Measurements from ENCODE around the gene CGN. TPM values are rescaled to one million over a fixed set of nuclear protein-coding genes. Genes with fewer than 3 reads are reported as not detected.

The CGN gene
- polyA plus RNA-seq, 1 donor from 2014 or later = 4.4 TPM

DNA sequence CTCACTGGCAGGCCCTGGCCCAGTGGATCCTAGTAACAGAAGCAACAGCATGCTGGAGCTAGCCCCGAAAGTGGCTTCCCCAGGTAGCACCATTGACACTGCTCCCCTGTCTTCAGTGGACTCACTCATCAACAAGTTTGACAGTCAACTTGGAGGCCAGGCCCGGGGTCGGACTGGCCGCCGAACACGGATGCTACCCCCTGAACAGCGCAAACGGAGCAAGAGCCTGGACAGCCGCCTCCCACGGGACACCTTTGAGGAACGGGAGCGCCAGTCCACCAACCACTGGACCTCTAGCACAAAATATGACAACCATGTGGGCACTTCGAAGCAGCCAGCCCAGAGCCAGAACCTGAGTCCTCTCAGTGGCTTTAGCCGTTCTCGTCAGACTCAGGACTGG, 7.7 kb downstream of the CGN start:
- no peak overlapping the region for H3K4me2 ChIP-seq (ENCODE audit: low read length)
- H3K9me2 ChIP-seq (ENCODE audit: insufficient read depth, low read length) = no peaks in the 10 kb centered on the region
- no peaks in the 10 kb centered on the region for H3K27me3 ChIP-seq (ENCODE audit: insufficient read depth, low read depth, low read length)
- no peaks in the 10 kb centered on the region for H3K9me3 ChIP-seq (ENCODE audit: low read length)
- no peak overlapping the region for H3K4me3 ChIP-seq (ENCODE audit: low read length)
- H4K20me1 ChIP-seq (ENCODE audit: insufficient read depth) = no peaks in the 10 kb centered on the region
- no peak overlapping the region for H3K27ac ChIP-seq (ENCODE audit: low read length)
- H2AFZ ChIP-seq (ENCODE audit: low read depth, low read length) = no peak overlapping the region
- peaks cover 8% of the 10 kb centered on the region for H3K36me3 ChIP-seq (ENCODE audit: insufficient read depth, low read length)
- no peak overlapping the region for H3K9ac ChIP-seq (ENCODE audit: low read length)
- H3F3A ChIP-seq (ENCODE audit: insufficient read depth, low read length, poor library complexity, severe bottlenecking) = no peaks in the 10 kb centered on the region
- no peaks in the 10 kb centered on the region for H3K79me2 ChIP-seq (replicated peaks; ENCODE audit: insufficient read depth, low read length)
- TF ChIP-seq POLR2AphosphoS5 (IDR thresholded peaks at IDR 0.05) = no peak
- TF ChIP-seq SMC3 (conservative IDR thresholded peaks at IDR 0.05; ENCODE audit: poor library complexity) = no peak
- no peak for TF ChIP-seq MXI1 (conservative IDR thresholded peaks at IDR 0.05; ENCODE audit: poor library complexity, severe bottlenecking)
- TF ChIP-seq, protein P1, sequence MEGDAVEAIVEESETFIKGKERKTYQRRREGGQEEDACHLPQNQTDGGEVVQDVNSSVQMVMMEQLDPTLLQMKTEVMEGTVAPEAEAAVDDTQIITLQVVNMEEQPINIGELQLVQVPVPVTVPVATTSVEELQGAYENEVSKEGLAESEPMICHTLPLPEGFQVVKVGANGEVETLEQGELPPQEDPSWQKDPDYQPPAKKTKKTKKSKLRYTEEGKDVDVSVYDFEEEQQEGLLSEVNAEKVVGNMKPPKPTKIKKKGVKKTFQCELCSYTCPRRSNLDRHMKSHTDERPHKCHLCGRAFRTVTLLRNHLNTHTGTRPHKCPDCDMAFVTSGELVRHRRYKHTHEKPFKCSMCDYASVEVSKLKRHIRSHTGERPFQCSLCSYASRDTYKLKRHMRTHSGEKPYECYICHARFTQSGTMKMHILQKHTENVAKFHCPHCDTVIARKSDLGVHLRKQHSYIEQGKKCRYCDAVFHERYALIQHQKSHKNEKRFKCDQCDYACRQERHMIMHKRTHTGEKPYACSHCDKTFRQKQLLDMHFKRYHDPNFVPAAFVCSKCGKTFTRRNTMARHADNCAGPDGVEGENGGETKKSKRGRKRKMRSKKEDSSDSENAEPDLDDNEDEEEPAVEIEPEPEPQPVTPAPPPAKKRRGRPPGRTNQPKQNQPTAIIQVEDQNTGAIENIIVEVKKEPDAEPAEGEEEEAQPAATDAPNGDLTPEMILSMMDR (IDR thresholded peaks at IDR 0.05; ENCODE audit: poor library complexity, severe bottlenecking) = no peak
- no peak for TF ChIP-seq TAF1 (IDR thresholded peaks at IDR 0.05; ENCODE audit: low read depth)
- TF ChIP-seq EP300 (conservative IDR thresholded peaks at IDR 0.05; ENCODE audit: poor library complexity, severe bottlenecking) = no peak
- TF ChIP-seq EZH2 (IDR thresholded peaks at IDR 0.05; ENCODE audit: borderline replicate concordance, insufficient read depth, low read length, poor library complexity, severe bottlenecking) = no peak
- TF ChIP-seq, protein P2, sequence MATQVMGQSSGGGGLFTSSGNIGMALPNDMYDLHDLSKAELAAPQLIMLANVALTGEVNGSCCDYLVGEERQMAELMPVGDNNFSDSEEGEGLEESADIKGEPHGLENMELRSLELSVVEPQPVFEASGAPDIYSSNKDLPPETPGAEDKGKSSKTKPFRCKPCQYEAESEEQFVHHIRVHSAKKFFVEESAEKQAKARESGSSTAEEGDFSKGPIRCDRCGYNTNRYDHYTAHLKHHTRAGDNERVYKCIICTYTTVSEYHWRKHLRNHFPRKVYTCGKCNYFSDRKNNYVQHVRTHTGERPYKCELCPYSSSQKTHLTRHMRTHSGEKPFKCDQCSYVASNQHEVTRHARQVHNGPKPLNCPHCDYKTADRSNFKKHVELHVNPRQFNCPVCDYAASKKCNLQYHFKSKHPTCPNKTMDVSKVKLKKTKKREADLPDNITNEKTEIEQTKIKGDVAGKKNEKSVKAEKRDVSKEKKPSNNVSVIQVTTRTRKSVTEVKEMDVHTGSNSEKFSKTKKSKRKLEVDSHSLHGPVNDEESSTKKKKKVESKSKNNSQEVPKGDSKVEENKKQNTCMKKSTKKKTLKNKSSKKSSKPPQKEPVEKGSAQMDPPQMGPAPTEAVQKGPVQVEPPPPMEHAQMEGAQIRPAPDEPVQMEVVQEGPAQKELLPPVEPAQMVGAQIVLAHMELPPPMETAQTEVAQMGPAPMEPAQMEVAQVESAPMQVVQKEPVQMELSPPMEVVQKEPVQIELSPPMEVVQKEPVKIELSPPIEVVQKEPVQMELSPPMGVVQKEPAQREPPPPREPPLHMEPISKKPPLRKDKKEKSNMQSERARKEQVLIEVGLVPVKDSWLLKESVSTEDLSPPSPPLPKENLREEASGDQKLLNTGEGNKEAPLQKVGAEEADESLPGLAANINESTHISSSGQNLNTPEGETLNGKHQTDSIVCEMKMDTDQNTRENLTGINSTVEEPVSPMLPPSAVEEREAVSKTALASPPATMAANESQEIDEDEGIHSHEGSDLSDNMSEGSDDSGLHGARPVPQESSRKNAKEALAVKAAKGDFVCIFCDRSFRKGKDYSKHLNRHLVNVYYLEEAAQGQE (IDR thresholded peaks at IDR 0.05; ENCODE audit: borderline replicate concordance) = no peak
- TF ChIP-seq RAD21 (conservative IDR thresholded peaks at IDR 0.05) = no peak

DNA sequence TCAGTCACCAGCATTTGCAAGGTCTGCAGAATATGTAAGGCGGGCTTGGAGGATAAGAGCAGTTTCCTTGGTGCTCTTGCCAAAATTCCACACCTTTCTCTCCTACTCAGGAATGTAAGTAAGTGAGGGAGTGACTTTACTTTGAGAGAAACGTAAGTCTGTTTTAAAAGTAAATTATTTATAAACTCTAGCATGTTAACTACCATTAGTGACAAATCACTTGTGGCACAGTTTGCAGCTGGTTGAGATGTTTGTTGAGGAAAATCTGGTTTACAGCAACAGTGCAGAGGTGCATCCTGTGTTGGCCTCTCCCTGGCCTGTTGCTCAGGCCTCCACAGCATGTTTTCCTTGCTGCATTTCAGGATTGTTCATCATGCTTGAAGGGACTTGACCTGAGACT, 8.5 kb downstream of the CGN start:
- Histone ChIP-seq H3K27me3 (ENCODE audit: insufficient read depth, low read depth, low read length) (no peaks in the 10 kb centered on the region), H3F3A (ENCODE audit: insufficient read depth, low read length, poor library complexity, severe bottlenecking) (no peaks in the 10 kb centered on the region), H3K9me3 (ENCODE audit: low read length) (no peaks in the 10 kb centered on the region), H3K9ac (ENCODE audit: low read length) (no peak overlapping the region), H3K27ac (ENCODE audit: low read length) (no peak overlapping the region), H3K4me3 (ENCODE audit: low read length) (no peak overlapping the region), H3K9me2 (ENCODE audit: insufficient read depth, low read length) (no peaks in the 10 kb centered on the region), H3K79me2 (replicated peaks; ENCODE audit: insufficient read depth, low read length) (no peaks in the 10 kb centered on the region), H2AFZ (ENCODE audit: low read depth, low read length) (no peak overlapping the region), H3K36me3 (ENCODE audit: insufficient read depth, low read length) (peaks cover 8% of the 10 kb centered on the region), H4K20me1 (ENCODE audit: insufficient read depth) (no peaks in the 10 kb centered on the region), H3K4me2 (ENCODE audit: low read length) (no peak overlapping the region)
- TF ChIP-seq MXI1 (conservative IDR thresholded peaks at IDR 0.05; ENCODE audit: poor library complexity, severe bottlenecking) = no peak
- TF ChIP-seq POLR2AphosphoS5 (IDR thresholded peaks at IDR 0.05) = no peak
- TF ChIP-seq, protein P1 (IDR thresholded peaks at IDR 0.05; ENCODE audit: poor library complexity, severe bottlenecking) = no peak
- TF ChIP-seq TAF1 (IDR thresholded peaks at IDR 0.05; ENCODE audit: low read depth) = no peak
- TF ChIP-seq SMC3 (conservative IDR thresholded peaks at IDR 0.05; ENCODE audit: poor library complexity) = no peak
- TF ChIP-seq, protein P2 (IDR thresholded peaks at IDR 0.05; ENCODE audit: borderline replicate concordance) = no peak
- TF ChIP-seq EZH2 (IDR thresholded peaks at IDR 0.05; ENCODE audit: borderline replicate concordance, insufficient read depth, low read length, poor library complexity, severe bottlenecking) = no peak
- no peak for TF ChIP-seq EP300 (conservative IDR thresholded peaks at IDR 0.05; ENCODE audit: poor library complexity, severe bottlenecking)
- TF ChIP-seq RAD21 (conservative IDR thresholded peaks at IDR 0.05) = no peak

All from neural cell (in vitro differentiated cells).